Suprapubic skin (tissue), 4 donors: ENCODE data around the gene EIF4G2.

Experiments
- EP300 ChIP-seq: sonication (generic); formaldehyde crosslinking; IDR thresholded peaks from one replicate; pipeline ENCODE4 v1.6.1; 2017; ENCODE audit warnings: antibody characterized with exemption
- POLR2A ChIP-seq, 2 donors: fragments of 450-650 bp; IDR thresholded peaks; one replicate each; pipeline ENCODE4 v1.6.1; 2017; ENCODE audit warnings: antibody characterized with exemption in 2 of 2, mild to moderate bottlenecking in 2 of 2, moderate library complexity in 2 of 2
- POLR2AphosphoS5 ChIP-seq, 3 donors: sonication (generic); formaldehyde crosslinking; IDR thresholded peaks; one replicate each; pipeline ENCODE4 v1.6.1; 2017; ENCODE audit warnings: antibody characterized with exemption in 3 of 3
- TF ChIP-seq, protein P1 (sequence below), 2 donors: fragments of 200-600 bp in 1 of 2; fragments of 450-650 bp in 1 of 2; sonication (generic) in 1 of 2; IDR thresholded peaks; one replicate each; pipeline ENCODE4 v1.5.1; 2016 to 2019; ENCODE audit warnings: antibody characterized with exemption in 2 of 2, mild to moderate bottlenecking in 1 of 2, moderate library complexity in 1 of 2

DNA sequence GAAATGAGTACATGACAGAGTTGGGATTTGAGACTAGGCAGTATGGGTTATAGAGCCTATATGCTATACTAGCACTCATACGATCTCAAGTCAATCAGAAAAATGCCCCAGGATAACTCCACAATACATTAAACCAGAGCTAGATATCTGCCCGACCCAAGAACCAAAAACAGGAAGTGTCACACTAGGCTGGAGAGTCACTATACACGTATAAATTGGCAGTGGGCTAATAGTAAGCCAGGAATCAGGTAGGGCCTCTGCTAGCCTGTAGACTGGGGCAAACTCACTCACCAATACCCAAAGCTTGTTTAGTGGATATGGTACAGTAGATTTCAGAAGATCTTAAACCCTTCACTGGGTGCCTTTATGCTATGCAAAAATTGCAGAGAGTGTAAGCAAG is 16.2 kb upstream of the EIF4G2 start:
- TF ChIP-seq, protein P1, sequence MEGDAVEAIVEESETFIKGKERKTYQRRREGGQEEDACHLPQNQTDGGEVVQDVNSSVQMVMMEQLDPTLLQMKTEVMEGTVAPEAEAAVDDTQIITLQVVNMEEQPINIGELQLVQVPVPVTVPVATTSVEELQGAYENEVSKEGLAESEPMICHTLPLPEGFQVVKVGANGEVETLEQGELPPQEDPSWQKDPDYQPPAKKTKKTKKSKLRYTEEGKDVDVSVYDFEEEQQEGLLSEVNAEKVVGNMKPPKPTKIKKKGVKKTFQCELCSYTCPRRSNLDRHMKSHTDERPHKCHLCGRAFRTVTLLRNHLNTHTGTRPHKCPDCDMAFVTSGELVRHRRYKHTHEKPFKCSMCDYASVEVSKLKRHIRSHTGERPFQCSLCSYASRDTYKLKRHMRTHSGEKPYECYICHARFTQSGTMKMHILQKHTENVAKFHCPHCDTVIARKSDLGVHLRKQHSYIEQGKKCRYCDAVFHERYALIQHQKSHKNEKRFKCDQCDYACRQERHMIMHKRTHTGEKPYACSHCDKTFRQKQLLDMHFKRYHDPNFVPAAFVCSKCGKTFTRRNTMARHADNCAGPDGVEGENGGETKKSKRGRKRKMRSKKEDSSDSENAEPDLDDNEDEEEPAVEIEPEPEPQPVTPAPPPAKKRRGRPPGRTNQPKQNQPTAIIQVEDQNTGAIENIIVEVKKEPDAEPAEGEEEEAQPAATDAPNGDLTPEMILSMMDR (IDR thresholded peaks at IDR 0.05), result no peak
- TF ChIP-seq POLR2A (IDR thresholded peaks at IDR 0.05) (no peak), POLR2AphosphoS5 (IDR thresholded peaks at IDR 0.05) (no peak), EP300 (no peak)
